Measurements from ENCODE around the gene BABAM2. TPM values are rescaled to one million over a fixed set of nuclear protein-coding genes. Genes with fewer than 3 reads are reported as not detected.

Gene BABAM2
- total RNA-seq, 1 experiment from 2014 or later, result 27.1 TPM

DNA sequence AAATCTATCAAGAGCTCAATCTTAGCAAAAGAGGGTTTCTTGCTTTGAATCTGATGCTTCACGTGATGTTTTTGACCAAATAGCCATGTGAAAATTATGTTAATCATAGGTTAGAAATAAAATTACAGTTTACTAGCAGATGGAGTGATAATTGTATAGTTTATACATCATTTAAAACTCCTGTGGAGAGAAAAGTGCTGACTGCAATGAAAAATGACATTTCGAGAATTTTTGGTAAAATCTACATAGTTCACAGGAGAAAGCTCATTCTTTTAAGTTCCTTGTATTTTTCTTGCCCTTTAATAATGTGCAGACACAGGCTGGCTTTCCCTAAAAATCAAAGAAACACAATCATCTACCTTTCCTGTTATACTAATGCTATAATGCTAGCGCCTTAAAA, 33.6 kb upstream of the BABAM2 start:
- H3K18ac ChIP-seq (ENCODE audit: insufficient read length, low read depth, low read length), result no peak overlapping the region
- no peaks in the 10 kb centered on the region for H3K79me2 ChIP-seq (ENCODE audit: insufficient read depth, low read length)
- no peak for DNase-seq
- no peaks in the 10 kb centered on the region for H3K4me1 ChIP-seq (ENCODE audit: insufficient read depth, low read length)
- H2BK15ac ChIP-seq (ENCODE audit: low read depth, low read length), result no peak overlapping the region
- H2BK5ac ChIP-seq (ENCODE audit: insufficient read length, low read length), result no peak overlapping the region
- H3K27ac ChIP-seq (ENCODE audit: insufficient read length, low read depth, low read length), result no peak overlapping the region
- H3K4me3 Mint-ChIP-seq, result no peak overlapping the region
- no peak overlapping the region for H2BK120ac ChIP-seq (ENCODE audit: low read depth, low read length, poor library complexity, severe bottlenecking)
- peaks cover 27% of the 10 kb centered on the region for H3K27me3 Mint-ChIP-seq (ENCODE audit: low read depth)
- H3K36me3 Mint-ChIP-seq (ENCODE audit: insufficient read depth in 1 of 3, low read depth in 3 of 3), result no peaks in the 10 kb centered on the region; a peak in 3 of 7 replicates
- H3K4me1 Mint-ChIP-seq, result no peaks in the 10 kb centered on the region
- H3K4me2 ChIP-seq (ENCODE audit: insufficient read depth, insufficient read length, low read length), result no peak overlapping the region
- no peaks in the 10 kb centered on the region for H3K23me2 ChIP-seq (ENCODE audit: insufficient read length, low read depth, low read length, poor library complexity, severe bottlenecking)
- H4K91ac ChIP-seq (ENCODE audit: insufficient read length, low read depth, low read length), result no peak overlapping the region
- H4K20me1 ChIP-seq (ENCODE audit: control insufficient read depth, insufficient read depth, insufficient read length), result no peaks in the 10 kb centered on the region
- no peak overlapping the region for H2AK5ac ChIP-seq (ENCODE audit: insufficient read length, low read length)
- H3K9me3 Mint-ChIP-seq, result peaks cover 17 to 23% of the 10 kb centered on the region in 2 experiments
- H3K56ac ChIP-seq (ENCODE audit: insufficient read length, low read depth, low read length), result no peak overlapping the region
- no peak overlapping the region for H3K9ac ChIP-seq (ENCODE audit: extremely low read depth, insufficient read length, low read length)
- H3K79me1 ChIP-seq (ENCODE audit: insufficient read depth, low read depth, low read length, poor library complexity, severe bottlenecking), result no peaks in the 10 kb centered on the region
- H4K5ac ChIP-seq (ENCODE audit: insufficient read length, low read depth, low read length), result no peak overlapping the region
- H3K27ac Mint-ChIP-seq, result no peak overlapping the region
- no peak overlapping the region for H4K8ac ChIP-seq (replicated peaks; ENCODE audit: insufficient read length, low read depth, low read length)
- H3K14ac ChIP-seq (ENCODE audit: insufficient read depth, low read length), result no peak overlapping the region
- TF ChIP-seq, protein P1, sequence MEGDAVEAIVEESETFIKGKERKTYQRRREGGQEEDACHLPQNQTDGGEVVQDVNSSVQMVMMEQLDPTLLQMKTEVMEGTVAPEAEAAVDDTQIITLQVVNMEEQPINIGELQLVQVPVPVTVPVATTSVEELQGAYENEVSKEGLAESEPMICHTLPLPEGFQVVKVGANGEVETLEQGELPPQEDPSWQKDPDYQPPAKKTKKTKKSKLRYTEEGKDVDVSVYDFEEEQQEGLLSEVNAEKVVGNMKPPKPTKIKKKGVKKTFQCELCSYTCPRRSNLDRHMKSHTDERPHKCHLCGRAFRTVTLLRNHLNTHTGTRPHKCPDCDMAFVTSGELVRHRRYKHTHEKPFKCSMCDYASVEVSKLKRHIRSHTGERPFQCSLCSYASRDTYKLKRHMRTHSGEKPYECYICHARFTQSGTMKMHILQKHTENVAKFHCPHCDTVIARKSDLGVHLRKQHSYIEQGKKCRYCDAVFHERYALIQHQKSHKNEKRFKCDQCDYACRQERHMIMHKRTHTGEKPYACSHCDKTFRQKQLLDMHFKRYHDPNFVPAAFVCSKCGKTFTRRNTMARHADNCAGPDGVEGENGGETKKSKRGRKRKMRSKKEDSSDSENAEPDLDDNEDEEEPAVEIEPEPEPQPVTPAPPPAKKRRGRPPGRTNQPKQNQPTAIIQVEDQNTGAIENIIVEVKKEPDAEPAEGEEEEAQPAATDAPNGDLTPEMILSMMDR (conservative IDR thresholded peaks at IDR 0.05), result no peak
- H2AFZ ChIP-seq (ENCODE audit: low read length), result no peak overlapping the region
- H3K9me3 ChIP-seq (ENCODE audit: control insufficient read depth, low read depth, low read length), result no peaks in the 10 kb centered on the region
- WGBS (ENCODE audit: extremely low coverage, insufficient read length, low lambda C conversion rate), result no CpG with 5 or more reads among the region's 3 CpGs
- H3K4ac ChIP-seq (ENCODE audit: low read depth, low read length), result no peak overlapping the region
- no peaks in the 10 kb centered on the region for H3K27me3 ChIP-seq (ENCODE audit: insufficient read depth, low read length)
- H2BK20ac ChIP-seq (ENCODE audit: low read depth, low read length, poor library complexity, severe bottlenecking), result no peak overlapping the region
- no peak overlapping the region for H2BK12ac ChIP-seq (ENCODE audit: insufficient read length, low read depth, low read length)
- H3T11ph ChIP-seq (ENCODE audit: low read length), result no peak overlapping the region
- no peak overlapping the region for H3K23ac ChIP-seq (ENCODE audit: insufficient read length, low read depth, low read length)

All from H9 (cell line).